ENCODE data around the gene PTPRM. TPM values are rescaled to one million over a fixed set of nuclear protein-coding genes. Genes with fewer than 3 reads are reported as not detected.

The PTPRM gene
- total and polyA plus RNA-seq, 2 donors = 60.9 to 112 TPM

DNA sequence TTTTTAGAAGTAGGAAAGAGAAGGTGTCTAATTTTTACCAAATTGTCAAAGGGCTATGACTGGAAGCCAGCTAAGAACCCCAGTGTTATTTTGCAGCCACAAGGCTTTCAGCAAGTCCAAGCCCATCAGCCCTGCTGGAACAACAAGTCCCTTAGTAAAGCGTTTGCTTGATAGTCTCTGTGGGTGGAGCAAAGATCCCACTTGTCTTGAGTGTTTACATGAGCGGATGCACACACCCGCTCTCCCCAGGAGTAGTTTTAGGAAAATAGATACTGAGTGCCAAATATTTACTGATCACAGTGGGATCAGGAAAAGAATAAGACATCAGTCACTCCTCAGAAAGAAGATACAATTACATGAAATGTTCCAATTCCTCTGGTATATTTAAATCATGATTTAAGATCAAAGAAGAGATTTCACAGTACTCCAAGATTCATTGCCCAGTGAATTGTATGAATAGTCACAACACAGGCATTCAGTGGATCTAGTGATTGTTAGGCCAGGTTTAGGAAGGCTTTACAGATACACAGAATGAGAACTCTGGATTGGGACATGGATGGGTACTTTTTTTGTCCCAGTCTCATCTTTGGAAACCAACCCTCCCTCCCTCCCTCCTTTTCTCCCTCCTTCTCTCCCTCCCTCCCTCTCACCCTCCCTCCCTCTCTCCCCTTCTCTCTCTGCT is 514.9 kb downstream of the PTPRM start:
- 69% methylated on average over 3 of the region's 3 CpGs for WGBS
- H3K4me1 ChIP-seq (ENCODE audit: insufficient read depth) = no peaks in the 10 kb centered on the region
- no peak overlapping the region for H3K4me3 ChIP-seq (ENCODE audit: low read depth, low read length)
- no peak overlapping the region for H3K27ac ChIP-seq (ENCODE audit: low read depth)
- no peak for DNase-seq (ENCODE audit: extremely low spot score)
- H3K36me3 ChIP-seq (ENCODE audit: insufficient read depth) = no peaks in the 10 kb centered on the region

DNA sequence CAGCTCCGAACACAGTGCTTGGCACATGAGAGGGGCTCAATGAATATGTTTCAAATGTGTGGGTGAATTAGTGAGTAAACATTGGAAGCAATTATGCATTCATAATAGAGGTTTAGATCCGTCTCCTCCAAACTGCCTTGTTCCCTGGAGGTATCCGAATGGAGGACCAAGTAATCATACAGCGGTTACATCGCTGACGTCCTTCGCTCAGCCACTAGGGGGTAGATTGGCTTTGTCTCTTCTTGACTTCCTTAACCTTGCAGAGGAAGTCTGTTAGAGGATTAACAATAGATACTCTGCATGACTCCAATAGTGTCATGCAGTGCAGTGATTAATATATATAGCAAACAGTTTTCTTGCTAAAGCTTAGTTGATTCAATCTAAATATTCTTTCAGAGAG is 517.0 kb downstream of the PTPRM start:
- H3K4me3 ChIP-seq (ENCODE audit: low read depth, low read length) = no peak overlapping the region
- peaks cover 1% of the 10 kb centered on the region for H3K36me3 ChIP-seq (ENCODE audit: insufficient read depth)
- H3K27ac ChIP-seq (ENCODE audit: low read depth) = no peak overlapping the region
- no peak for DNase-seq (ENCODE audit: extremely low spot score)
- H3K4me1 ChIP-seq (ENCODE audit: insufficient read depth) = no peaks in the 10 kb centered on the region
- 80% methylated on average over 7 of the region's 7 CpGs for WGBS

- DNase-seq (ENCODE audit: extremely low spot score) = no peak
- Histone ChIP-seq H3K4me1 (ENCODE audit: insufficient read depth) (no peaks in the 10 kb centered on the region), H3K27ac (ENCODE audit: low read depth) (no peak overlapping the region), H3K4me3 (ENCODE audit: low read depth, low read length) (no peak overlapping the region), H3K36me3 (ENCODE audit: insufficient read depth) (peaks cover 3% of the 10 kb centered on the region)
- WGBS = 88% methylated on average over 3 of the region's 3 CpGs
Observed at GRCh38 chr18:8088626-8089025, 521.5 kb downstream of the PTPRM start.

- Histone ChIP-seq H3K4me3 (ENCODE audit: low read depth, low read length) (no peak overlapping the region), H3K27ac (ENCODE audit: low read depth) (no peak overlapping the region), H3K4me1 (ENCODE audit: insufficient read depth) (no peaks in the 10 kb centered on the region), H3K36me3 (ENCODE audit: insufficient read depth) (peaks cover 3% of the 10 kb centered on the region)
- DNase-seq (ENCODE audit: extremely low spot score) = no peak
- WGBS = 76% methylated on average over 2 of the region's 2 CpGs
Observed at GRCh38 chr18:8091035-8091434, 523.9 kb downstream of the PTPRM start.

DNA sequence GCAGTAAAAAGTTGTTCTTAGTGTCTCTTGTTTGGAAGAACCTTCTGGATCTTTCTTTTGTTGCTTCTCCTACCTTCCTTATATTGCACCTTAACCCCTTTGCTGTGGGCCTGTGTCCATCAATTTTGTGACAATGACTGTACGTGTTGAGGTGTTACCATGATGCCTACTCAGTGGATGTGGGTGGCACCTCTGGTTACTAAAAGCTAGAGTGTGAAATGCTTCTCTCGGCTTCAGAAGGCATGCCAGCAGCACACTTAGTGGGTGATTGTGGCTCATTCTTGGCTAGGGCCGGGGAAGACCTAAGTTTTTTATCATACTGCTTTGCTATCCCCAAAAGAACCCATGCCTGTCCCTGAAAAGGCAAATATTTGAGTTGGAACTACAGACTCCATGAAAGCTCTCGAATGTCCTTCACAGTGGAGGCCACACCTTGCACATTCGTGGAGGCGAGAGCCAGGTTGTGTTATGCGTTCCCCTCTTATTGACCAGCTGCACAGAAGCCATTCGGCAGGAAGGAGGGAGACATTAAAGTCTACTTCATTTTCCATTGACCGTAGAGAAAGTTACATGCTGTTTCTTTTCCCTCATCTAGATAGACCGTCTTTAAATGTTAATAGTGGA is 528.9 kb downstream of the PTPRM start:
- Histone ChIP-seq H3K36me3 (ENCODE audit: insufficient read depth) (peaks cover 4% of the 10 kb centered on the region), H3K4me3 (ENCODE audit: low read depth, low read length) (no peak overlapping the region), H3K4me1 (ENCODE audit: insufficient read depth) (no peaks in the 10 kb centered on the region), H3K27ac (ENCODE audit: low read depth) (no peak overlapping the region)
- DNase-seq (ENCODE audit: extremely low spot score) = no peak
- WGBS = 98% methylated on average over 10 of the region's 10 CpGs

GRCh38 chr18:8097399-8097798 is 530.3 kb downstream of the PTPRM start:
- DNase-seq (ENCODE audit: extremely low spot score) = no peak
- peaks cover 4% of the 10 kb centered on the region for H3K36me3 ChIP-seq (ENCODE audit: insufficient read depth)
- no peak overlapping the region for H3K4me3 ChIP-seq (ENCODE audit: low read depth, low read length)
- H3K27ac ChIP-seq (ENCODE audit: low read depth) = no peak overlapping the region
- H3K4me1 ChIP-seq (ENCODE audit: insufficient read depth) = no peaks in the 10 kb centered on the region

- peaks cover 4% of the 10 kb centered on the region for H3K36me3 ChIP-seq (ENCODE audit: insufficient read depth)
- DNase-seq (ENCODE audit: extremely low spot score) = no peak
- no peaks in the 10 kb centered on the region for H3K4me1 ChIP-seq (ENCODE audit: insufficient read depth)
- no peak overlapping the region for H3K4me3 ChIP-seq (ENCODE audit: low read depth, low read length)
- 53% methylated on average over 1 of the region's 1 CpG for WGBS
- H3K27ac ChIP-seq (ENCODE audit: low read depth) = no peak overlapping the region
Observed at GRCh38 chr18:8097927-8098326, 530.8 kb downstream of the PTPRM start.

GRCh38 chr18:8106603-8107002 is 539.5 kb downstream of the PTPRM start:
- no peak for DNase-seq (ENCODE audit: extremely low spot score)
- Histone ChIP-seq H3K4me3 (ENCODE audit: low read depth, low read length) (no peak overlapping the region), H3K4me1 (ENCODE audit: insufficient read depth) (no peaks in the 10 kb centered on the region), H3K36me3 (ENCODE audit: insufficient read depth) (no peaks in the 10 kb centered on the region), H3K27ac (ENCODE audit: low read depth) (no peak overlapping the region)
- WGBS = 91% methylated on average over 4 of the region's 4 CpGs

DNA sequence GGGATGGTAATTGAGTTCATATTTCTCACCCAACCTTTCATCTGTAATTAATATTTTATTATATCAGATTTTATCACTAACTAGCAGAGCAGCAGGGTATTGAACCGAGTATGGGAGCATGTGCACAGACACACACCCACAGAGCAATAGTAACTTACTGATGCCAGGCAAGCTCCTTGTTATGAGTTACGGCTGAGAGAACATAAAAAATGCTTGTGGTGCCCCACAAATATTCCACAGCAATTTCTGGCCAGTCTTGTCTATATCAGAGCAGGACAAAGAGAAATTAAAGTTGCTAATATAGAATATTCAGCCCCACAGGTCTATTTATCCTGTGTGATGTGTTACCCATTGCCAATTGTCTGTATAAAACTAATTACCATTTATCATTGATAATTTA is 540.3 kb downstream of the PTPRM start:
- H3K36me3 ChIP-seq (ENCODE audit: insufficient read depth) = peaks cover 2% of the 10 kb centered on the region
- no peak overlapping the region for H3K4me3 ChIP-seq (ENCODE audit: low read depth, low read length)
- no peak for DNase-seq (ENCODE audit: extremely low spot score)
- no peak overlapping the region for H3K27ac ChIP-seq (ENCODE audit: low read depth)
- no peaks in the 10 kb centered on the region for H3K4me1 ChIP-seq (ENCODE audit: insufficient read depth)
- 93% methylated on average over 2 of the region's 2 CpGs for WGBS

DNA sequence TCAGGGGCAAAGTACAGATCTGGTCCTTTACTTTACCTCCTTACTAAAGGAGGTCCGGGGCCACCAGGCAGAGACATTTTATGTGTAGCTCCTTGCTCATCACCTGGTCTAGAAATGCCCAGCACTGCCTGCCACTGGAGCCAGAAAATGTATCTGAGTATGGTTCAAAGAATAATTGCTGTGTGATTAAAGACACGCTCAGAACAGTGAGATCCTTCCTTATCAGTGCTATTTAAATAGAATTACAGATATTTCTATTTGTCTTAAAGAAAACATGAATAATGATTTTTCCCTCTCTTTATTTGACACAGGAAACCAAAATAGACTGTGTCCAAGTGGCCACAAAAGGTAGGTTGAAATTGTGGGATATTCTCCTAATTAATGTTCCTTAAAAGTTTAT is 547.4 kb downstream of the PTPRM start:
- 92% methylated on average over 2 of the region's 2 CpGs for WGBS
- Histone ChIP-seq H3K4me3 (ENCODE audit: low read depth, low read length) (no peak overlapping the region), H3K27ac (ENCODE audit: low read depth) (no peak overlapping the region), H3K36me3 (ENCODE audit: insufficient read depth) (peaks cover 2% of the 10 kb centered on the region), H3K4me1 (ENCODE audit: insufficient read depth) (no peaks in the 10 kb centered on the region)
- DNase-seq (ENCODE audit: extremely low spot score) = no peak

DNA sequence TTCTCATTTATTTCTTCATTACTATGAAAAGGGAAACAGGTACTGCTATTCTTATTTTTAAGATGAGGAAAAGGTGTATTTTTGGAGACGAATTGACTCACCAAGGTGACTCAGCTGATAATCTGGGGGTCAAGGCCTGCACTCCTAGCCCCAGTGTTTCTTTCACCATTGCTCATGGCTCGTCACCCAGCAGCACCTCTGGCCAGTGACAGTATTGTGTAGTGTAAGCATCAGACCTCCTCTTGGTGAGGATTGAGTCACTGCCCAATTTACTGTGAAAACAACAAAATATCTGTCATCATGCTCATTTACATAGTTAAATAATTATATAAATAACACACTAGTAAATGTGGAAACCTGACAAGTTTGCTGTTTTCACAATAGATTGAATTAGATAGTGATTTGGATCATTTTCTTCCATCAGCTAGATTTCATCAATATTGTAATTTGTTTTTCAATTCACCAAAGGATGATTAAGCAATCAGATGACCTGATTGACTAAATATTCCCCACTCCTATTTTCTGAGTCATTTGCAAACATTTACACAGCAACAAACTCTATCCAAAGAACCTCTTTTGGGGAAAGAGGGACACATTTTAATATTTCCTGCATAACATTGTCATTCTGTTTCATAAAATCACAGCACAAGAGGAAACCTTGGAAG is 549.4 kb downstream of the PTPRM start:
- Histone ChIP-seq H3K27ac (ENCODE audit: low read depth) (no peak overlapping the region), H3K4me3 (ENCODE audit: low read depth, low read length) (no peak overlapping the region), H3K36me3 (ENCODE audit: insufficient read depth) (peaks cover 2% of the 10 kb centered on the region), H3K4me1 (ENCODE audit: insufficient read depth) (no peaks in the 10 kb centered on the region)
- WGBS = 88% methylated on average over 2 of the region's 2 CpGs
- no peak for DNase-seq (ENCODE audit: extremely low spot score)

GRCh38 chr18:8117006-8117371 is 549.9 kb downstream of the PTPRM start:
- WGBS = 89% methylated on average over 2 of the region's 2 CpGs
- no peak overlapping the region for H3K27ac ChIP-seq (ENCODE audit: low read depth)
- H3K36me3 ChIP-seq (ENCODE audit: insufficient read depth) = no peaks in the 10 kb centered on the region
- H3K4me1 ChIP-seq (ENCODE audit: insufficient read depth) = no peaks in the 10 kb centered on the region
- no peak for DNase-seq (ENCODE audit: extremely low spot score)
- H3K4me3 ChIP-seq (ENCODE audit: low read depth, low read length) = no peak overlapping the region

- Histone ChIP-seq H3K4me3 (ENCODE audit: low read depth, low read length) (no peak overlapping the region), H3K4me1 (ENCODE audit: insufficient read depth) (no peaks in the 10 kb centered on the region), H3K27ac (ENCODE audit: low read depth) (no peak overlapping the region), H3K36me3 (ENCODE audit: insufficient read depth) (no peaks in the 10 kb centered on the region)
- DNase-seq (ENCODE audit: extremely low spot score) = no peak
- WGBS = 89% methylated on average over 1 of the region's 1 CpG
Observed at GRCh38 chr18:8121101-8121500, 554.0 kb downstream of the PTPRM start.

GRCh38 chr18:8121942-8122480 is 554.9 kb downstream of the PTPRM start:
- no peak overlapping the region for H3K27ac ChIP-seq (ENCODE audit: low read depth)
- no peak overlapping the region for H3K4me3 ChIP-seq (ENCODE audit: low read depth, low read length)
- no peaks in the 10 kb centered on the region for H3K36me3 ChIP-seq (ENCODE audit: insufficient read depth)
- DNase-seq (ENCODE audit: extremely low spot score) = no peak
- WGBS = 83% methylated on average over 9 of the region's 9 CpGs
- no peaks in the 10 kb centered on the region for H3K4me1 ChIP-seq (ENCODE audit: insufficient read depth)

Data from urinary bladder (tissue), 4 donors.